Mesothelial cell of epicardium (in vitro differentiated cells): ENCODE results near the gene BCL11B. TPM values are rescaled to one million over a fixed set of nuclear protein-coding genes. Genes with fewer than 3 reads are reported as not detected.

Experiments
- DNase-seq, 2 experiments: peaks; one replicate each; pipeline ENCODE4 v3.0.0; 2021; ENCODE audit warnings: low spot score in 2 of 2; ENCODE audit not compliant: unreplicated experiment in 2 of 2
- H3K27ac Mint-ChIP-seq: 2 replicates; pipeline ENCODE4 v1.8.0; 2021; ENCODE audit warnings: mixed read lengths
- H3K27me3 Mint-ChIP-seq: 2 replicates; pipeline ENCODE4 v1.8.0; 2021; ENCODE audit warnings: low read depth, mixed read lengths
- H3K36me3 Mint-ChIP-seq: 2 replicates; pipeline ENCODE4 v1.8.0; 2021; ENCODE audit warnings: mixed read lengths
- H3K4me1 Mint-ChIP-seq: 2 replicates; pipeline ENCODE4 v1.8.0; 2021; ENCODE audit warnings: mixed read lengths
- H3K4me3 Mint-ChIP-seq: 2 replicates; pipeline ENCODE4 v1.8.0; 2021; ENCODE audit warnings: mild to moderate bottlenecking, moderate library complexity, mixed read lengths
- H3K9me3 Mint-ChIP-seq: 2 replicates; pipeline ENCODE4 v1.8.0; 2021; ENCODE audit warnings: mixed read lengths
- CTCF ChIP-seq: fragments of 200-600 bp; sonication (generic); IDR thresholded peaks from one replicate; pipeline ENCODE4 v1.5.0; 2021; ENCODE audit warnings: antibody characterized with exemption; ENCODE audit not compliant: unreplicated experiment
- total RNA-seq: library from RNA; stranded (reverse); gene quantifications from 3 replicates; pipeline ENCODE4 v1.2.1, GENCODE V29; 2021

The BCL11B gene
- total RNA-seq, 1 donor from 2014 or later = 11.8 TPM

- Mint-ChIP-seq H3K9me3 (no peaks in the 10 kb centered on the region), H3K36me3 (no peaks in the 10 kb centered on the region), H3K27ac (no peak overlapping the region), H3K27me3 (no peaks in the 10 kb centered on the region), H3K4me3 (no peak overlapping the region), H3K4me1 (peaks cover 55% of the 10 kb centered on the region)
- no peak for DNase-seq
- TF ChIP-seq CTCF = no peak
Observed at GRCh38 chr14:99255621-99256482, 16.1 kb downstream of the BCL11B start.

- no peaks in the 10 kb centered on the region for H3K9me3 Mint-ChIP-seq
- no peaks in the 10 kb centered on the region for H3K27me3 Mint-ChIP-seq
- H3K4me3 Mint-ChIP-seq = no peak overlapping the region
- TF ChIP-seq CTCF = no peak
- no peaks in the 10 kb centered on the region for H3K36me3 Mint-ChIP-seq
- H3K27ac Mint-ChIP-seq = peak overlapping the region; percentile 50
- peaks cover 42% of the 10 kb centered on the region for H3K4me1 Mint-ChIP-seq
- no peak for DNase-seq
Observed at GRCh38 chr14:99254328-99255009, 17.5 kb downstream of the BCL11B start.

- no peak for DNase-seq
- Mint-ChIP-seq H3K27ac (peak overlapping the region; percentile 50), H3K27me3 (no peaks in the 10 kb centered on the region), H3K4me1 (peaks cover 37% of the 10 kb centered on the region), H3K4me3 (no peak overlapping the region), H3K9me3 (no peaks in the 10 kb centered on the region), H3K36me3 (no peaks in the 10 kb centered on the region)
- no peak for TF ChIP-seq CTCF
Observed at GRCh38 chr14:99253890-99254289, 18.1 kb downstream of the BCL11B start.

- Mint-ChIP-seq H3K27ac (no peak overlapping the region), H3K27me3 (no peaks in the 10 kb centered on the region), H3K4me1 (peaks cover 37% of the 10 kb centered on the region), H3K9me3 (no peaks in the 10 kb centered on the region), H3K4me3 (no peak overlapping the region), H3K36me3 (no peaks in the 10 kb centered on the region)
- TF ChIP-seq CTCF = no peak
- DNase-seq = no peak
Observed at GRCh38 chr14:99252940-99253868, 18.8 kb downstream of the BCL11B start.

- Mint-ChIP-seq H3K27me3 (no peaks in the 10 kb centered on the region), H3K4me1 (peaks cover 37% of the 10 kb centered on the region), H3K27ac (no peak overlapping the region), H3K36me3 (no peaks in the 10 kb centered on the region), H3K4me3 (no peak overlapping the region), H3K9me3 (no peaks in the 10 kb centered on the region)
- no peak for DNase-seq
- no peak for TF ChIP-seq CTCF
Observed at GRCh38 chr14:99252443-99252939, 19.5 kb downstream of the BCL11B start.
